GM19043 (cell line): Measurements from ENCODE around the gene BANK1.

ENCODE experiments used
- ATAC-seq: cut with Tn5 transposase; IDR thresholded peaks from one replicate; pipeline ENCODE4 v1.9.1; 2021; ENCODE audit warnings: low read depth; ENCODE audit not compliant: unreplicated experiment

The BANK1 gene

GRCh38 chr4:101790521-101791181, at the start of gene BANK1:
TSS of gene BANK1 (plus strand) at chr4:101790730. CDS start at chr4:101790881, 151 bp downstream.
- peak; percentile 99 for ATAC-seq

GRCh38 chr4:101753721-101754120, 36.8 kb upstream of the BANK1 start:
- ATAC-seq = no peak

- no peak for ATAC-seq
Observed at GRCh38 chr4:101756181-101756580, 34.3 kb upstream of the BANK1 start.

- ATAC-seq = no peak
Observed at GRCh38 chr4:101761405-101761804, 29.1 kb upstream of the BANK1 start.

GRCh38 chr4:101762025-101762424, 28.5 kb upstream of the BANK1 start:
- no peak for ATAC-seq

- ATAC-seq = no peak
Observed at GRCh38 chr4:101762534-101762933, 28.0 kb upstream of the BANK1 start.

GRCh38 chr4:101763576-101763975, 27.0 kb upstream of the BANK1 start:
- ATAC-seq = no peak

- ATAC-seq = no peak
Observed at GRCh38 chr4:101774807-101775206, 15.7 kb upstream of the BANK1 start.

- ATAC-seq = no peak
Observed at GRCh38 chr4:101777431-101777830, 13.1 kb upstream of the BANK1 start.

GRCh38 chr4:101780284-101780683, 10.2 kb upstream of the BANK1 start:
- no peak for ATAC-seq

- no peak for ATAC-seq
Observed at GRCh38 chr4:101782546-101782945, 8.0 kb upstream of the BANK1 start.

- no peak for ATAC-seq
Observed at GRCh38 chr4:101784957-101785356, 5.6 kb upstream of the BANK1 start.

- ATAC-seq = no peak
Observed at GRCh38 chr4:101785486-101785885, 5.0 kb upstream of the BANK1 start.

- ATAC-seq = no peak
Observed at GRCh38 chr4:101787701-101788316, 2.7 kb upstream of the BANK1 start.

GRCh38 chr4:101791182-101791558, 640 bp downstream of the BANK1 start:
- ATAC-seq = no peak

GRCh38 chr4:101792056-101792590, 1.6 kb downstream of the BANK1 start:
- ATAC-seq = no peak

GRCh38 chr4:101793397-101793796, 2.9 kb downstream of the BANK1 start:
- no peak for ATAC-seq

GRCh38 chr4:101794806-101795205, 4.3 kb downstream of the BANK1 start:
- no peak for ATAC-seq

GRCh38 chr4:101795704-101796103, 5.2 kb downstream of the BANK1 start:
- ATAC-seq = no peak

GRCh38 chr4:101801958-101802357, 11.4 kb downstream of the BANK1 start:
- no peak for ATAC-seq

- ATAC-seq = peak; percentile 97
Observed at GRCh38 chr4:101806914-101807313, 16.4 kb downstream of the BANK1 start.

- peak; percentile 28 for ATAC-seq
Observed at GRCh38 chr4:101807351-101807750, 16.8 kb downstream of the BANK1 start.
